GM21723 (cell line): ENCODE data around the gene PIAS1.
"Not testable (repeated sequence)": the region's sequence is repeated elsewhere in the genome, so short reads cannot be mapped to it uniquely, and the experiment has no call there.

Experiments
- ATAC-seq: cut with Tn5 transposase; IDR thresholded peaks from one replicate; pipeline ENCODE4 v1.9.1; 2021; ENCODE audit warnings: mild to moderate bottlenecking, moderate library complexity; ENCODE audit not compliant: unreplicated experiment

The PIAS1 gene

DNA sequence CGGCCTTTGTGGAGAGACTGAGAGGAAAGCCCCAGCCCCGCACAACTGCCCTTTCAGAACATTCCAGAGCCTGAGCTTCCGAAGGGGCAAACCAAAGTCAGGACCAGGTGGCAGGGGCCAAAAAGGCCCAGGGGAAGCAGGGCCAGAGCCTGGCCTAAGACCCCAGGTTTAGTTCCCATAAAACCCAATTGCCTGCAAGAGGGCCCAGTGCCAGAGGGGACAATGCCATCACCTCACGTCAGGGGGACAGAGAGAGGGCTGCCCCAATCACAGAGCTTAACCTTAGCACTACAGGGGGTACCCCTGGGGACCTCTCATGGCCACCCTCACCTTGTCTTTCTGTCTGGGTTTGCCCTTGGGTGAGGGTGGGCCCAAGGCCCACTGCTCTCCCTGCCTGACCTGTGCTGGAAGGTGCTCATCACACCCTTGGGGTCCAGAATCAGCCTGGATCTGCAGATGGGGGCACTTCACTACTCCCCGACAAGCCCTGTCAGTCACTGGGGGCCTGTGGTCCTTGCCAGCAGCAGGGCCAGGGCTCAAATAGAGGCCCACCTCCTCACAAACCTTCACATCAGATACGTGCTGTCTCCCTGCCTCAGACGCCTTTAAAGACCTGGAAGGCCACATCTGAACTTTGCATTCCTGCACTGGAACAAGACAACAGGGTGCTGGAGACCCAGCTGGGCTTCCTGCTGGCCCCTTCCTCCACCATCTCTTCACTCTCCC is 147.2 kb downstream of the PIAS1 start:
- ATAC-seq, result no peak

DNA sequence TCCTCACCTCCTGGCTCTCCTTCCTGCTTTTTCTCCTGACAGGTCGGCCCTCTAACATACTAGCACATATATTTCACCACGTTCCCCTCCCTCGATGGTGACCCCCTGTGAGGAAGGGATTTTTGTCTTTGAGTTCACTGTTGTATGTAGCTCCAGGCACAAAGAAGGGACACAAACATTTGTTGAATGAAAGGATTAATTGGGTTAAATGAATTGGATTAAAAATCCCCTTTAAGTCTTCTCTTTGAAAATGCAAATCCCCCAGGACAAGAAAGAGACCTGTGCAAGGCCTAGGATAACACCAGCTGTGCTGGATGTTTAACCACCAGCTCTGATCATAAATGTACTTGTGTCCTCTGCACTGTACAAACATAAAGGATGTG is 147.8 kb downstream of the PIAS1 start:
- no peak for ATAC-seq

DNA sequence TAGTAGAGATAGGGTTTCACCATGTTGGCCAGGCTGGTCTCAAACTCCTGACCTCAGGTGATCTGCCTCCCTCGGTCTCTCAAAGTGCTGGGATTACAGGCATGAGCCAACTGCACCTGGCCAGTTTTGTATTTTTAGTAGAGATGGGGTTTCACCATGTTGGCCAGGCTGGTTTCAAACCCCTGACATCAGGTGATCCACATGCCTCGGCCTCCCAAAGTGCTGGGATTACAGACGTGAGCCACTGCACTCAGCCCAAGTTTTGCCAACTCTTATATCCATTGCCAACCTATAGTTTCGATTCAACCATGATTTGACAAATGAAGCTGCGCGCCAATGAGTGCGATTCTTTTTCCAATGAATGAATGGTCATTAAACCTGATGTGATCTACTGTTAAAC is 148.9 kb downstream of the PIAS1 start:
- not testable (repeated sequence) for ATAC-seq

DNA sequence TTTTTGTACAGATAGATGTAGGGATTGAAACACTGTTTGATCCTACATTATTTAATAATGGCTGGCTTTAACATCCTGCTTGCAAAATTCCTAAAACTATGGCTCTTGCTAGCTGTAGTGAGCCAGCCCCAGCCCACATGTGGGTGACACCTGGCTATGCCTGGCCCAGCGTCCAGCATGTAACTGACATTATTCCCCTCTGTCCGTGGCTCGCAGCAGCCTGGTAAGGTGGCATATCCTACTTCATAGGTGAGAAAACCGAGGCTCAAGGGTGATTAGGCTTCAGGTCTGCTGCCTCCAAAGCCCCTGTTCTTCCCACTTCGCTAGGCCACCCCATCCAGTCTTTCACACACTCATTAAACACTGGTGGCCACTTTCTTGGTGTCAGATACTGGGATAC is 149.4 kb downstream of the PIAS1 start:
- ATAC-seq, result no peak

DNA sequence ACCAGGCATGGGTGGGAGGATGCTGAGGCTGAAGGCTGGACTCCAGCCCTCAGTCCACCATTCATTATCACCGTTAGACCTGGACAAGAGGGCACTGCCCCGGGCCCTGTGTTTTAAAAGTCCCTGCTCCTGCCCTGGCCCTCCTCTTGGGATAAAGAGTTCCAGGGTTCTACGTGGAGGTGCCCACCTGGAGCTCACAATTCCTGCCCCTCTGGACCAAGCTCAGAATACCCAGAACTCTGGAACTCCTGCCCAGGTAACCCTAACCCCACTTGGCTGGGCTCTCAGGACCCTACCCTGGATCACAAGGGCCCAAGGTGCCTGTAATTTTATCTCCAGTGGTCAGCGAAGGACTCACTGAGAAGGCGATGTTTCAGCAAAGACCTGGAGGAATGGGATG is 149.8 kb downstream of the PIAS1 start:
- ATAC-seq, result no peak

DNA sequence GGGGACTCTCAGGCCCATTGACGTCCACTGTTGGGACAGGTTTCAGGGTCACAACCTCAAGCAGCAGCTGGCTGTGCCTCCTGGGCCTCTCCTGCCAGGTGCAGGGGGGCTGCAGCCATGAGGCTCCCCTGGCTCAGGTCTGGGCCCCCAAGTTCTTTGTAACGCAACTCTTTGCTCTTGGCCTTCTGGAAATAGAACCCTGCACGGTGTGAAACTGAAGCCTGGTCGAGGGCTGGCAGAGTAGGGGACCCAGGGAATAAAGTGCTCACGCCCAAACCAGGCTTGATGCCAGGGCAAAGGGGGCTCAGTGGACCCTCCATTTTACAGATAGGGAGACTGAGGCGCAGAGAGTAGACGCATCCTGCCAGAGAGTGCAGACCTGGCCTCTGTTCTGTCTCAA is 150.2 kb downstream of the PIAS1 start:
- no peak for ATAC-seq

DNA sequence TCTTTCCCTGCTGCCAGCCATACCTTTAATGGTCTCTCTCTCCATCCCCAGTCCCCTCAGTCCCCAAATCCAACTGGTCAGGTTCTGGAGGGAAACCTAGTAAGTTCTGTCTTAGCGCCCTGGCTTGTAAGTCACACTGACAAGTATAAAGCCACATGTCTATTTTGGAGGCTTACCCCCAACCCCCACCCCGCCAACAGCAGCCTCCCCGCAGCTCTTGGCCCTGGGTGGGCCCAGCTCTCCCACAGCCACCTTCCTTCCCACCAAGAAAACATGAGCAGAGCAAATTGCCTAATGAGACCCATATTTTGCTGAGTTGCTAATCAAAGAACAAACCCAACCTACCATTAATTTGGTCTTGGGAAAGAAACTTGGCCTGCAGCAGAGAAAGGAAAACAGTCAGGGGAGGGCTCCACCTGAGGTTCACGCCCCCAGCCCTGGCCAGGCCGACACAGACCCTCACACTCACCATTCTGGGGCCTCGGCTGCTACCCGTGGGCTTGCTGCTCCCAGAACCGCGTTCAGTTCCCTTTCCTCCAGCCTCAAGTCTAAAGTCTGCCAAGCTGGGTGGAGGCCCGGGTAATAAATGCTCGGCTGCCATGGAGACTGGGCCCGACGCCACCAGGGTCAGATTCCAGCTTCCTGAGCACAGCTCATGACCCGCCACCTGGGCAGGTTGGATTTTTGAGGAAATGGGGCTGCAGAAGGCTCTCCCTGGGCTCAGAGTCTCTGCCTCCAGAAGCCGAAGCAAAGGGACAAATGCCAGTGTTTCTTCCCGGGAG is 150.9 kb downstream of the PIAS1 start, which contains the start of gene CALML4:
CALML4 (minus strand) TSS at position 557 of the 782 bp plus-strand sequence; CDS start at position 472, 85 bp downstream.
- ATAC-seq, result no peak

DNA sequence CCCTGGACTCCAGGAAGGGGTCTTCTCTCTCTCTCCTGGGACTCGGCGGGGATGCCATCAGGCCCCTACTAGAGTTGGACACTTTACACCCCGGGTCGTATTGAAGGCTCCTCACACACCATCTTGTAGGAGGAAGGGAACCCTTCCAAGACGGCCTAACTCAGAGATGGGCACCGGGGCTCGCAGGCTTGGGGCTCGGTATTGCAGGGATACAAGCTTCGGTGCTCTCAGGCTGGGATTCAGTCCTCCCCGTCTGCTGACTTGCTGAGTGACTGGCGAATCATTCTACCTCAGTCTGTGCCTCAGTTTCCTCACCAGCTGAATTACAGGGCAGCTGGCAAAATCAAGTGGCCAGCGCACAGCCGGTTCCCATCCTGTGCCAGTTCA is 151.4 kb downstream of the PIAS1 start:
- ATAC-seq, result no peak

DNA sequence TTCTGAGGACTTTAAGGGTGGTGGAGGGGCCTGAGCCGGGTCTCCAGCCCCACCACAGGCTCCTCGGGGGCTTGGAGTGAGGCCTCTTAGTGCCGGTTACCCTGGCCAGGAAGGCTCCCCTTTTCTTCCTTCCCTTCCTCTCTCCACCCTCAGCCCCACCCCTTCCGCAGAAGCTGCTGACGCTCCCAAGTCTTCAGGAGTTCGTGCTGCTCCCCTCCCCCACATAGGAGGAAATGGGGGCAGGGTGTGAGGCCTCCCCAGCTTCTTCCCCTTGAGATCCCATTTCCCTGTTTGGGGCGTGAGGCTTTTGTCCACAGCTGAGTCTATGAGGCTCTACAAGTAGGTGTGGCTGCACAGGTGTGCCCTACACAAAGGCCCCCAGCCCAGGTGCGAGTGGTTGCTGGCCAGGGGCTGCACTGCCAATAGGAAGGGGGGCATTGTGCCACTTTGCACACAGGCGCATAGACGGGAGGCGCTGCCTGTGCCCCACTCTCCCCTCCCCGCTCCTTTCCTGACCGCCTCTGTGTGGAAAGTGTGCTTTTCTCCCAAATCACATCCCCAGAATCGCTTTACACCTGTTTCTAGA is 151.9 kb downstream of the PIAS1 start:
- no peak for ATAC-seq

DNA sequence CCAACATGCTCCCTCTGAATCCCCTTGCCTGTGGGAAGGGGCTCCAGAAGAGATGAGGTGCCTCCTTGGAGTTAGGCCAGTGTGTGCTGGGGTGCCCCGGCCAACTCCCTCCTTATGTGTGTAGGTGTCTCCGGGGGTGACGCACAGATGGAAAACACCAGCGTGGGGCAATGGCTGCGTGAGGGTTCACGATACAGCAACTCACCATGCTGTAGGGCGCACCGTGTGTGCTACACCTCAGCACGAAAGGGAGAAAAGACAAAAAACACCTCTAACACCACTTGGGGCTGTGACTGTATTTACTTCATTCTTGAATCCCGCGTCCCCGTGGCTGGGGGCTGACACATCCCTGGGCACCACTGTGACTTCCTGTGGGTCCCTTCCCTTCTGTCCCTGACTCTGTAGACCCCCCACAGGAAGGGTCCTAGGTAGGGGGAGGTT is 152.6 kb downstream of the PIAS1 start:
- ATAC-seq, result no peak

DNA sequence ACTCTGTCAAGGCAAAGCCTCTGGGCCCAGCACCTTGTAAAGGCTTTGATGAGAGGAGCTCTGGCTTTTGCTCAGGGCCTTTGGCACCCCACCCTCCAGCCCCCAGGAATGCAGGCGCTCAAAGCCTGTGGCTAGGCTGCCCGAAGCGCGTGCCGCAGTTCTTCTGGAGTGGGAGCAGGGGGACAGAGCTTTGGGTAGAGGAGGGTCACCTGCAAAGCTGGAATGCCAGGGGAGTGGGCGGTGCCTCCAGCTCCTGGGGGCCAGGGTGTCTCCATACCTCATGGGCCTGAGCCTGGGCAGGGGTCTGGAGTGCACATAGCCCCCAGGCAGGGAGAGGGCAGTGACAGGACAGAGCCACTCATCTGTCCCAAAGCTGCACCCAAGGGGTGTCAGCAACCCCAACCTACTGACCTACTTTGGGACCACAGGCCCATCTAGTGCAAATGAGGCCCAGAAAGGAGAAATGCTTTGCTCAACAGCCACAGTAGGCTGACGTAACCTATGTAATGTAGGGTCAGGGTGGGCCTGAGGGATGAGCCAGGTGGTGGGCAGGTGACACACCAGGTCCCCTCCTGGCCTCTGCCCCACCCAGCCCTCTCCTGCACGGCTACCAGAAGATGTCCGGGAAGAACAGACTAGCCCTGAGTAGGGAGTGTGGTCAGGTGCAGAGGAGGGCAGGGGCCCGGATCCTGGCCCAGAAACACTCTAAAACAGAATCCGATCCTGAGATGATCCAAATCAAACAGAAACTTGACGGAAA is 153.2 kb downstream of the PIAS1 start:
- ATAC-seq, result no peak

DNA sequence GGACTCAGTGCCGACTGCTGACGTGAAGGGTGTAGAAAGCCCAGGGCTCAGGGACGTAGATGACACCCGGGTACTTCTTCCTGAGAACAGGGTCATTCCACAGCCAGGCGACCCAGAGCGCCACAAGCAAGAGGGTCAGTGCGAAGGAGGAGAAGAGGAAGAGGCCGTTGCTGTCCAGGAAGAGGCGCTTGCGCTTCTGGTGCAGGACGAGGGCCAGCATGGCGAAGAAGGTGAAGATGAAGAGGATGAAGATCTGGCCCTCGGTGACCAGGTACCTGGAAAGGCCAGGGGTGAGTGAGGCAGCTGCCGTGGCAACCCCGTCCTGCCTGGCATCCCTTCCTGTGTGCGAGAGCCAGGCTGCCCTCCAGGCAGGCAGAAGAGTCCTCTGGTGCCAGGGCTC is 154.0 kb downstream of the PIAS1 start:
- ATAC-seq, result no peak

DNA sequence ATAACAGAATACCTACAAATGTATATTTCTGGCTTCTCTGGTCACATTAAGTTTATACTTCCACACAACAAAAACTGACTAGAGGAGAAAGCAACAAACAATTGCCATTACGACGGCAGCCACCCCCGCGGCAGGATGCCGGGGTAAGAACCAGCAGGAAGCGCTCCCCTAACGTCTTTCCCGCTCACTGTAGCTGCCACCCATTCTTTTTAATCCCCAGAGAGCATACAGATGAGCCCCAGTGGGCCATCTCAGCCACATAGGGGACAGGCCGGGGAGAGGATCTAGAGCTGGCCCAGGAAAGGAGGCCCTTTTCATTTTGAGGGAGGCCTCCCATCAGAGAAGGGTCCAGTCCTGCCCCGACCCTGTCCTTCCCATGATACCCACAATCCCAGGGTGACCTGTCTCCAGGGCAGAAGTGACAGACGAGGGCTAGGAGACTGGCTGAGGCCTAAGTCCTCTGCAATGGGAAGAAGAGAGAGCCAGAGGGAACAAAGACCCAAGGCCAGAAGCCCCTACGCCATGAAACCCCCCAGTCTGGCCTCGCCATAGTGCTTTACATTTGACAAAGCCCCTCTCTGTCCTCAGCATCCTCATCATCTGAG is 154.6 kb downstream of the PIAS1 start:
- no peak for ATAC-seq

DNA sequence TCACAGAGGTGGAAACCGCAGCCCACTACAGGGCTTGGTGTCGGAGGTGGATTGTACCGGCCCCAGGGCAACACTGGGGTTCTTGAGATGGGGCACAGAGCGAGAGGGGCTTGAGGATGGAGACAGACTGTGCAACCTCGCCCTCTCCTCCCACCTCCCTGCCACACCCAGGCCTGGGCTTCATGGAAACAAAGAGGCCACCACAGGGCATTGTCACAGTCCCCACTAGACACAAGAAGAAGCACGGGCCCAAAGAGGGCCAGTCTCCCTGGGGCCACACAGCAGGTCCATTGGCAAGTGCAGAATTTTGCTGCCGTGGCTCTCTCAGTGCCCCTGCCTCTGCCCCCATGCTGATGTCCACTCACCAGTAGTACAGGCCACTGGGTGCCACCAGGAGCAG is 155.2 kb downstream of the PIAS1 start:
- ATAC-seq, result no peak

DNA sequence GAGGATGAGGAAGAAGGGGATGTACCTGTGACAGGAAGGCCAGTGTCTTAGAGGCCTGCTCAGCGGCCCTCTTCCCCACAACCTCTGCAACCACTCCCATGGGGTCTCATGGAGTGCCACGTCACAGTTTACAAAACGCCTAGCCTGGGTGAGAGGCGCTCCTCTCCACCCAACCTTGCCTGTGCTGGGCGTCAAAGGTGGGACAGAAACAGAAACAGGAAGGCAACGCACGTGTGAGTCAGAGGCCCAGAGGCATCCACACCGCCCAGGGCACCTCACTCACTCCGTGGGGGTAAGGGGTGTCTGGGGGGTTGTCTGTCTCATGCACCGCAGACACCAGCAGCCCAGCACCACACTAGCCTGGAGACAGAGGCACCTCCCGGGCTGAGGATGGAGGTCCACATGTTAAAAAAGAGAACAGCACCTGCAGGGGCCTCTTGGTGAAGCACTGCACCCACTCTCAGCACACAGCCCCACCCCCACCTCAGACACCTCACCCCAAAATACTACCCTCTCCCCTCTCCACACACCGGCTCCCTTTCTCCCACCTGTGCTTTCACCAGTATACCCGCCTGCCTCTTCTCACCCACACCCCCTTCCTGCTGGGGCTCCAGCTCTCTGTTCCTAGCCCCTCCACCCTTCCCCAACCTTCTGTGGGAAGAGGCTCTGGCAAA is 155.8 kb downstream of the PIAS1 start:
- ATAC-seq, result peak; percentile 69

DNA sequence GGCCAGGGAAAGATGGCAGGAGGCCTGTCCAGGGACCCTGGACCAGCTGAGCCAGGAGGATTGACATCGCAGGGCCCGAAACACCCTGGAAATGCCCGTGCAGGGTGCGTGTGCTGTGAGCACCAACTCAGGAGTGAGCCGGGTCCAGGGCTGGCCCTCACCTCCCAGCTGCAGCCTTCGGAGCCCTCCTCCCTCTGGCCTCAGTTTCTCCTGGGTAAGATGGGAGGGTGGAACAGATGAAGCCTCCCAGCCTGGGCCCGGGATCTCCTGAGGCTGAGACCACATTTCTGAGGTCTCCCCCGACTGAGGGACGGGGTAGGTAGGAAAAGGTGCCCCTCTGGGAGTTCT is 156.3 kb downstream of the PIAS1 start:
- no peak for ATAC-seq

DNA sequence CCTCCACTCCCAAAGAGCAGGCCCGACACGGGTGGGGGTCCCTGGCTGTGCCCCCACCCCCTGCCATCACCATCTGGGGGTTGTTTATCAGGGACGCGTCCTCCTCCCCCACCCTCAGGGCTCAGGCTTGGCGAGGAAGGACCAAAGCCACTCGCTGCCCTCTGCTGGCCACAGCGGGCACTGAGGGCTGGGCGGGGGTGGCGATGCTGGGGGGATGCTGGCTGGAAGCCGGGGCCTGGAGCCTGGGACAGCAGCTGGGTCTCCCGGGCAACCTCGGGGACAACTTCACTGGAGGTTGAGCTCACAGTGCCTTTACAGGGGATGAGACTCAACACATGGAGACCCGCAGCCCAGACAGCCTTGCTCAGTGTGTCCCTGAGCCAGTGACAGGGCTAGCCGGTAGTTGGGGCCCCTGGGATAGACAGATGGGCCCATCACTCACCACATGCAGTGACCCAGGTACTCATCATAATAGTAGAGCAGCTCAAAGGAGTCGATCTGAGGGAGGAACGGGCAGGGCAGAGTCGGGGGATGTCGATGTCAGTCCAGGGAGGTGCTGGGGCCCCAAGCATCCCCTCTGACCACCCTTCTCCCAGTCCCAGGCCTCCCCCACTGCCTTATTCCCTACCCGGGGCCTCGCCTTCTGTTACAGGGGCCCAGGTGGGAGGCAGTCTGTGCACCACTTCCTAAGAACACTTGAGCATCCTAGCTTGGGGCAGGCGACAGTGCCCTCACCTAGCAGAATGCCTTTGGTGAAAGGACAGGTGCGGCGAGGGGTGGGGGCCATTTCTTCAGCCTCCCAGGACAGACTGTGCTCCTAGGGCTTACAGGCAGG is 156.9 kb downstream of the PIAS1 start:
- ATAC-seq, result no peak

DNA sequence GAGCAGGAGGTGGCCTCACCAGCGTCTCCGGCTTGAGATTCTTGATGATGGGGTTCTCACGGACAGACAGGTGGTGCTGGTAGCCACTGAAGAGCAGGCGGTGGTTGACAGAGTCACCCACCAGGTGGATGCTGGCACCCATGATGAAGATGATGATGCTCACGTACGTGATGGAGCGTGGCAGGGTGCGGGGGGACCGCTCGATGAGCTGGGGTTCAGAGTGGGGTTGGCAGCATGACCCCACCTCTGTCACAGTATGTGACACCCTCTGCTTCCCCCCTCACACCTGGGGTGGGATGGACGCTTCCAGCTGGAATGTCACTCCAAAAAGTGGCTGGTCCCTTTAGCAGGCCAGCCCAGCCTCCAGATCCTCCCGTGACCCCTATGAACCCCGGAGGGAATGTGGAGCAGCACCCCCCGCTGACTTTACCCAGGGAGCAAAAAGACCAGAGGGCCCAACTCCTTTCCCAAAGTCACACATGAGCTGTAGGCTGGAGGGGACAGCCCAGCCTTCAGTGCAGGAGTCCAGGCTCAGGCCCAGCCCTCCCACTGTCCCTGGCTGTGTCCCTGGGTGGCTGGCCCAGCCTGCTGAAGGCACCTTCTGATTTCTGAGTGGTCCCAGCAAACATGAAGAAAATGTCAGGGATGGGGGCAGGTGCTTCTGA is 157.7 kb downstream of the PIAS1 start:
- no peak for ATAC-seq

DNA sequence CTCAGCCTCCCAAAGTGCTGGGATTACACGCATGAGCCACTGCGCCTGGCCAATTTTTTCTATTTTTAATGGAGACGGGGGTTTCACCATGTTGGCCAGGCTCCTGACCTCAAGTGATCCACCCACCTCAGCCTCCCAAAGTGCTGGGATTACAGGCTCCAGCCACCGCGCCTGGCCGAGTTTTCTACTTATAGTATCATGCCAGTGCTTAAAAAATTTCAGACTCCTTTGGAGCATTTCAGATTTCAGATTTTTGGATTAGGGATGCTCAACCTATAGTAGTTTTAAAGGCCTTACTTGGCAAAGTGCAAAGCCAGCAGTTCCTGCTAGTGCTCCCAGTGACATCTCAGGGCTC is 159.4 kb downstream of the PIAS1 start:
- not testable (repeated sequence) for ATAC-seq
